ENCODE results near the gene SH2D3C.
A peak's percentile ranks its signal among the peaks of the same experiment; 100 is the strongest.

The SH2D3C gene, protein sequence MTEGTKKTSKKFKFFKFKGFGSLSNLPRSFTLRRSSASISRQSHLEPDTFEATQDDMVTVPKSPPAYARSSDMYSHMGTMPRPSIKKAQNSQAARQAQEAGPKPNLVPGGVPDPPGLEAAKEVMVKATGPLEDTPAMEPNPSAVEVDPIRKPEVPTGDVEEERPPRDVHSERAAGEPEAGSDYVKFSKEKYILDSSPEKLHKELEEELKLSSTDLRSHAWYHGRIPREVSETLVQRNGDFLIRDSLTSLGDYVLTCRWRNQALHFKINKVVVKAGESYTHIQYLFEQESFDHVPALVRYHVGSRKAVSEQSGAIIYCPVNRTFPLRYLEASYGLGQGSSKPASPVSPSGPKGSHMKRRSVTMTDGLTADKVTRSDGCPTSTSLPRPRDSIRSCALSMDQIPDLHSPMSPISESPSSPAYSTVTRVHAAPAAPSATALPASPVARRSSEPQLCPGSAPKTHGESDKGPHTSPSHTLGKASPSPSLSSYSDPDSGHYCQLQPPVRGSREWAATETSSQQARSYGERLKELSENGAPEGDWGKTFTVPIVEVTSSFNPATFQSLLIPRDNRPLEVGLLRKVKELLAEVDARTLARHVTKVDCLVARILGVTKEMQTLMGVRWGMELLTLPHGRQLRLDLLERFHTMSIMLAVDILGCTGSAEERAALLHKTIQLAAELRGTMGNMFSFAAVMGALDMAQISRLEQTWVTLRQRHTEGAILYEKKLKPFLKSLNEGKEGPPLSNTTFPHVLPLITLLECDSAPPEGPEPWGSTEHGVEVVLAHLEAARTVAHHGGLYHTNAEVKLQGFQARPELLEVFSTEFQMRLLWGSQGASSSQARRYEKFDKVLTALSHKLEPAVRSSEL

DNA sequence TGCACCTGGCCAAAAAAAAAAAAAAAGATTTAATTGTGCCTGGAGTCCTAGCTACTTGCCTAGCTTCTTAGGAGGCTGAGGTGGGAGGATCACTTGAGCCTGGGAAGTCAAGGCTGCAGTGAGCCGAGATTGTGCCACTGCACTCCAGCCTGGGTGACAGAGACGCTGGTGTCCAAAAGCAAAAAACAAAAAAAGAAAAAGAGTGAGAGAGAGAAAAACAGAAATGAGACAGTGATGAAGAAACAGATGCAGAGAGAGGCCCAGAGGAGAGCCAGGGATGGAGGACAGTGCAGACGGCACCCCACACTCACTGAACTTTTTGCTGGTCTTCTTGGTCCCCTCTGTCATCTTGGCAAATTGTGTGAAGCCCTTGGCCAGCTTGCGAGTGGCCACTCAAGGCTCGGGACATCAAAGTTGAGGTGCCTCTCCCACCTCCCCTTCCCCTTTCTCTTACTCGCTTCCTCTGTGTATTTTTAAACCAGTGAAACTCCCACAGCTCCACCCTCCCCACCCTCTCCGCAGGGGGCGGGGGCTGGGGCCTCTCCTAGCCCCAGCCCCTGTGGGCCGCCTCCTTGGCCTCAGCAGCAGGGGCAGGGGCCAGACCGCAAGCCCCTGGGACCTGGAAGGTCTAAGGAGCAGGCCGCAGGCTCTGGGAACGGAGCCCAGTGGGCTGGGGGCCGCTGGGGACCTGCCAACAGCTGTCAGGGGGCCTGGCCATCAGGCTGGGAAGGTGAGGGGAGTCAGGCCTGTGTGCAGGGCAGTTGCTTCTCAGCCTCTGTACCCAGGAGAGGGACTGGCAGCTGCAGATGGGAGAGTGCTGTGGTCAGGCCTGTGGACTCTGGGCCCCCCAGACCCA lies at the start of gene SH2D3C:
Gene SH2D3C, minus strand, starts transcription at position 387 of the 856 bp plus-strand sequence. Its CDS starts 39 bp downstream, at position 348.
- no peak for DNase-seq (ENCODE audit: low spot score)

DNA sequence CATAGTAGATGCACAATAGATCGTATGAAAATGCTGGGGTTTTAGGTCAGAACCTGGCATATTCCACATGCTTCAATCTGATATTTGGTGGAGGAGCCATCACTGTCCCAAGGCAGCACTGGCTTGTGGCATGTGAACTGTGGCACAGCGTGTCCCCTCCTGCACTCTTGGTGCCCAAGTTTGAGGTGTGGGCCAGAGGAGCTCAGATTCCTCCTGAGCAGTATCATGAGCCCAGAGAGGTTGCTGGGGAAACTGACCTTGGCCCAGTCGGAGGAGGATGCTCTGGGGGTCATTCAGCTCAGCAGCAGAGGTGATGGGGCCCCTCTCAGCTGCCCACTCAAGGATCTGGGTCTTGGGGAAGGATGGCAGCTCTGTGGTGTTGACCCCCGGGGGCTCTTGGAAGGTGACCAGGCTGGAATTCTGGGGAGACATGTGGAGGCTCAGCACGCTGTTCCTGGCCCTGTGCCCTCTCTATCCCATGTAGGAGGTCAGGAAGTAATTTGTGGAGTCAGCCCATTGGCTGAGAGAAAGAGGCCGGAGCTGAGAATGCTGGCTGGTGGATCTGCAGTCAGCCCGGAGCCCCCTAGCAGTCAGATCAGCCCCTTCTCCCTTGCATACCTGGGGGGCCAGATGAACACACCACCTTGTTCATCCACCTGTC lies 47.9 kb upstream of the SH2D3C start:
- DNase-seq (ENCODE audit: low spot score), result no peak

DNA sequence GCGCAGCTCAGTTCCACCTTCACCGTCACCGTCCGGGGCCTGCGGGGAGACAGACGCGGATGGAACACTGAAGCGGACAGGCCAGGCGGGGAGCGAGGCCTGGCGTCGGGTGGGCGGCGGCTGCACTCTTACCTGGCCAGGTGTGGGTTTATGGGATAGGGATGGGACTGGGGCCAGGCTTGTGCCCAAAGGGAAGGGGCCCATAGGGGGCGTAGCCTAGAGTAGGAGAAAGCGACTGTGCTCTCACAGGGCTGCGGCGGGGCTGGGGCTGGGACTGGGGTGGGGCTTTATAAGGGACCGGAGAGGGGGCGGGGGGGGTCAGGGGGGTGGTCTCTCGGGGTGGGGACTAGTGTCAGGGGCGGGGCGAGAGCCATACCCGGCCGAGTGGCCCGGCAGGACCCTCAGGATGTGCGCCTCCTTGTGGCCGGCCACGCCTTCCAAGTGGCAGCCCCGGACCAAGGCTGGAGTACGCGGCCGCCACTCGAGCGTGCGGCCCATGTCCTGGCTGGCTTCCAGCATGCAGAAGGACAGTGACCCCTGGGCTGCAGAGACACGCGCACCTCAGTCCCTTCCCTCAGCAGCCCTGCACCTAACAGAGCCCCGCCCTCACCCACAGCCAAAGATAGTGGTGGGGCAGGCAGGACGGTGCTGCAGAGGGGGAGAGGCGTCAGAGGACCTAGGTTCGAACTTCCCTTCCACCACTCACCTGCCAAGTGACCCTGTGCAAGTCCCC lies 47.0 kb upstream of the SH2D3C start:
- DNase-seq (ENCODE audit: low spot score), result no peak

DNA sequence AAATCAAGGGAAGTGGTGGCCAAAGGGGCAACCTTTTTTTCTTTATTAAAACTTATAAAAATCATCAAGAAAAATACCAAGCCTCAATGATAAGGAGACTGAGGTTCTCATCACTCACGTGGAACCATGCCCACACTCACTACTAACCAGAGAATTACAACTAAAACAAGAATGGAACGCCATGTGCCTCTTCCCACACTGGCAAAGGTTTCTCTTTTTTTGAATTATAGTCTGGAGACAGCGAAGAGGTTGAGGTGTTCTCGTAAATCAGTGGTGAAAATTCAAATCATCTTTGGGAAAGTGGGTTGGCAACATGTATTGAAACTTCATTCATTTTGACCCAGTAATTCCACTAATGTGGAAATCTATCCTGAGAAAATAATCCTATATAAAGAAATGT lies 43.6 kb upstream of the SH2D3C start:
- DNase-seq (ENCODE audit: low spot score), result no peak

DNA sequence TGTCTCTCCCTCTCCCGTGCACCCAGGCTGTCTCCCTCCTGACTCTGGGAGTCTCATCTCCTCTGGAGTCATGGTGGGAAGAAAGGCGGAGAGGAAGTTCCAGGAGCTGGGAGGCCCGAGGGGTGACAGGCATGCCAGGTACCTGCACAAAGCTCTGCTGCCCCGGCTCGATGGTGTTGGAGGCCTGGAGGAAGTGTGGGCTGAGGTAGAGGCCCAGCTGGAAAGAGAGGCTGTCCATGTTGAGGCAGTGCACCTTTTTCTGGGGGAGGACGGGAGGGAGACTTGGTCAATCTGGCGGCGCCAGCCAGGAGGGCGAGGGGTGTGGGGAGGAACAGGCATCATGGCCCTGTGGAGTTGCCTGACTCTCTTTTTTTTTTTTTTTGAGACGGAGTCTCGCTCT lies 40.1 kb upstream of the SH2D3C start:
- no peak for DNase-seq (ENCODE audit: low spot score)

DNA sequence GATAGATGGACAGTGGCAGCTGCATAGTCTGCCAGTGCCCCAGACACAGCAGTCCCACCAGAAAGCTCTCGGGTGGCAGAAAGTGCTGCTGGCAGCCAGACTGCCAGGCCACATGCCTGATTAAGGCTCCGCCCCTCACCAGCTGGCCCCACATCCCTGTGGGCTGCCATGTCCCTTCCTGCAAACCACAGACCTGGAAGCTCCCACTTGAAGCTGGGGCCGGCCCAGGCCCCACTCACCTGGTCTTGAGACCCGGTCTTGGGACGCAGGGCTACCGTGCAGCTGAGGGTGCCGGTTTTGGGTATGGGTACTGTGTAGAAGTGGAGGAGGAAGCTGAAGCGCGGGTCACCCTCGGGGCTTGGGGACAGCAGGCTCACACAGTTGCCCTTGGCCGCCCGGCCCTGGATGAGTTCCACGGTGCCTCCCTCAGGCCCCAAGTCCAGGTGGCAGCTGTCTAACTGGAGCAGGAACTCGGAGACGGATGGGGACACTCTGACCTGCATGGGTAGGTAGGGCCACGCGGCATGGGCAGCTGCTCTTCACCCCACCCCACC lies 39.5 kb upstream of the SH2D3C start:
- no peak for DNase-seq (ENCODE audit: low spot score)

DNA sequence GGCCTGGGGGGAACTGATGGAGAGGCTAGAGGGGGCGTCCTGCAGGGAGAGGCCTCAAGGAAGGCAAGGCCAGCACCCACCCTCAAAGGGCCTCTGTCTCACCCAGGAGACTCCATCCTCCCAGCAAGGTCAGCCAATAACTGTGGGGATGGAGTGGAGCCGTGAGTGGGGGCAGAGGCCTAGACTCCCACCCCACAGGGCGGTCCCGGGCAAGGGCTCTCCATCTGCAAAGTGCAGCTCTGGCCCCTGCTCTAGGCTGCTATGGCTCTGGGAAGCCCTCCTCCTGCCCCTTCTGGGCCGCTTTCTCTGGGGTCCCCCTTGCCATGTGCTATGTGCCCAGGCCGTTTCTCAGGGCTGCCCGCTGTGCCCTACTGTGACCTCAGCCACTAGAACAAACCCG lies 38.3 kb upstream of the SH2D3C start:
- DNase-seq (ENCODE audit: low spot score), result no peak

DNA sequence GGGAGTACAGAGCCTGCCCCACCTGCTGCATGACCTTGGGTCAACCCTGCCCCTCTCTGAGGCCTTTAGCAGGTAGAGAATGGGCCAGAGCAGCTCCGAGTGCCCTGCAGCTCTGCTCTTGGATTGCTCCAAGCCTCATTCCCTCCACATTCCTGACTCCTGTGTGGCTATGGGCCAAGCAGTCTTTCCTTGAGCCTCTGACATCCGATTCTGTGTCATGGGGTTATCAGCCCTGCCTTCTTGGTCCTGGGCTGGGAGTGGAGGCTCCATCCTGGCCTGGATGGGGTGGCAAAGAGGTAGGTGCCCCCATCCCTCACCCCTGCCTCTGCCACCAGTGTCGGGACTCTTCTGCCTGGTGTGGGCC lies 37.9 kb upstream of the SH2D3C start:
- DNase-seq (ENCODE audit: low spot score), result no peak

DNA sequence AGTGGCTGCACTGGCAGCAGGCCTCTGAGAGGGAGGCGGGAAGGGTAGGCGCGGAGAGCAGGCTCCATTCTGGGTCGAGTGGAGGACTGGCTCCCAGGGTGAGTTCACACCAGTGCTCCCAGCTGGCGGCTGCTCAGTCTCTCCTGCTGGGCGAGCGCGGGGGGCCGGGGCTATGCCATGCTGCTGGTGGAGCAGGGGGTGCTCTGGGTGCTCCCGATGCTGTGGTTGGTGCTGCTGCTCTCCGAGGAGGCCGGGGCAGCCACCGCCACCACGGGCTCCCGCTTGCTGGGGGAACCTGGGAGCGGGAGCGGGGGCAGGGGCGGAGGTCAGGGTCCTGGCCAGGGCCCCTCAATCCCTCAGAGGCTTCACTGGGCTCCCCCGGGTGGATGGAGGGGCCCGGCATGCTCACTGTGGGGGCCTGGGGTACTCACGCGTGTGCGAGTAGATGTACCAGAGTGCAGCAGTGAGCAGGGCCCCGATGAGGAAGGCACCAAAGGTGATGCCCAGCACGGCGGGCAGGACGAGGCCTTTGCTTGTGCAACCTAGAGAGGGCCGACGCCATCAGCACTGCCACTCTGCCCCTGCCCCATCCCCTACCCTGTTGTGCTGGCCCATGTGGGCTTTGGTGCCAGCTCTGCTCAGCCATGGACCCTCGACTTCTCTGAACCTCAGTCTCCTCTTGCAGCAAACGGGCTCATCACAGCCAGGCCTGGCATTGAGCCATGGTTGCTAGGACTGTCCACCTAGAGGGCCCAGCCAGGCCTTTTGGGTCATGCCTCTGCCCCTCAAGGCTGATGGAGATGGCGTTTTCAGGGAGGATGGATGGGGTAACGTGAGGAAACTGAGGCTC lies 37.3 kb upstream of the SH2D3C start:
- DNase-seq (ENCODE audit: low spot score), result no peak

DNA sequence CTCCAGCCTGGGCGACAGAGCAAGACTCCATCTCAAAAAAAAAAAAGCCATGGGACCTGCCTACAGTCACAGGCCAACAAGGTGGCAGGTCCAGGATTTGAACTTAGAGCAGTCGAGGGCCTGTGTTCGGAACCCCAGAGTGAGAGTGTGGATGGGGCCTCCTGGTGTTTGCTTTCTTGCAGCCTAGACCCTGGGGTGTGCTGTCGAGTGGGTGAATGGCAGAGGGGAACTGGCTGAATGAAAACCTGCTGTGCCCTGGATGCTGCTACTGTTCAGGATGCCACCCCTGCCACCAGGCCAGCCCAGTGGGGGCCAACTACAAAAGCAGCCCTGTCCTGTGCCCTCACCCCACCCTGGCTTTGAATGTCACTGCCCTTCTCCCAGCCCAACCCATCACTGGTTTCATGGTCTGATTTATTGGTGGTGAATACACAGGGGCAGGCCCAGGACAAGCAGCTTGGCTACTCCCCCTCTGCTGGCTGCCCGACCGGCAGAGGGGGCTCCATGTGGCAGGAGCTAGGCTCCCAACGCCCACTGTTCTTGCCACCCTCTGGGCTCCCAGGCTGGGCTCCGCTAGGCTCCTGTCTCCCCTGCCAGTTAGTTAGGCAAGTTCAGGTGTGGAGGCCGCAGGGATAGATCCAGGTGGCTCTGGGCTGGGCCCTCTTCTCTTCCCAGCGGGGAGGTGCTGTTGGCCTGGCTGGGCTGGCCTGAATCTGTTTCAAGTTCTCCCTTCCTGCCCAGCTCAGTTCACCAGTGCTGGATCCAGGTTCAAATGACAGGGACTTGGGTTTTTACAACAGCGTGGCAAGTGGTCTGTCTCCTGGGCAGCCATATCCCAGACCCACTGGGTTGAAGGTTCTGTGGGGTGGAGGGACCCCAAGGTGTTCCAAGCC lies 36.4 kb upstream of the SH2D3C start:
- DNase-seq (ENCODE audit: low spot score), result no peak

DNA sequence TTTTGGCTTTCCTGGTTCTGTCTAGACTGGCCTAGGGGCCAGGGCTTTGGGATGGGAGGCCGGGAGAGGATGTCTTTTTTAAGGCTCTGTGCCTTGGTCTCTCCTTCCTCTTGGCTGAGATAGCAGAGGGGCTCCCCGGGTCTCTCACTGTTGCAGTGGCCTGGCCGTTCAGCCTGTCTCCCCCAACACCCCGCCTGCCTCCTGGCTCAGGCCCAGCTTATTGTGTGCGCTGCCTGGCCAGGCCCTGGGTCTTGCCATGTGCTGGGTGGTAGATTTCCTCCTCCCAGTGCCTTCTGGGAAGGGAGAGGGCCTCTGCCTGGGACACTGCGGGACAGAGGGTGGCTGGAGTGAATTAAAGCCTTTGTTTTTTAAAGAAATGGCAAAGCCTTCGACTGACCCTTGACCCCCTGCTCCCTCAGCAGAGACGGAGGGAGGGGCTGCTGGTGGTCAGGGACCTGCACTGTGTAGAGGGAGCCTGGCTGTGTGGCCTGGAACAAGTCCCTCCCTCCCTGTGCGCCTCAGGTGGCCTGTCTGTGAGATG lies 35.3 kb upstream of the SH2D3C start:
- DNase-seq (ENCODE audit: low spot score), result no peak

DNA sequence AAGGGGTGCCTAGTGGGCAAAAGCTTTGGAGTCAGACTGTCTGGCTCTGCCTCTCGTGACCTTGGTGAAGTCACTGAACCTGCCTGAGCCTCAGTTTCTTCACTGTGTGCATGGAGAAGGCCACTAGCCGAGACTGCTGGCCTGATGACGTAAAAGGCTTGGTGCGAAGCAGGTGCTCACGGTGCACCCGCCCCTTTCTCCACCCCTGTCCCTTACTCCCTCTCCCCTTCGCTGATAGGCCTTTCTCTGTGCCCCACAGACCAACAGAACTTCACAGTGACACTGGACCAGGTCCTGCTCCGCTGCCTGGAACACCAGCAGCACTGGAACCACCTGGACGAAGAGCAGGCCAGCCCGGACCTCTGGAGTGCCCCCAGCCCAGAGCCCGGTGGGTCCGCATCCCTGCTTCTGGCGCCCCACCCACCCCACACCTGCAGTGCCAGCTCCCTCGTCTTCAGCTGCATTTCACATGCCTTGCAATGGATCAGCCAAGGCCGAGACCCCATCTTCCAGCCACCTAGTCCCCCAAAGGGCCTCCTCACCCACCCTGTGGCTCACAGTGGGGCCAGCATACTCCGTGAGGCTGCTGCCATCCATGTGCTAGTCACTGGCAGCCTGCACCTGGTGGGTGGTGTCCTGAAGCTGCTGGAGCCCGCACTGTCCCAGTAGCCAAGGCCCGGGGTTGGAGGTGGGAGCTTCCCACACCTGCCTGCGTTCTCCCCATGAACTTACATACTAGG lies 34.6 kb upstream of the SH2D3C start:
- DNase-seq (ENCODE audit: low spot score), result no peak

DNA sequence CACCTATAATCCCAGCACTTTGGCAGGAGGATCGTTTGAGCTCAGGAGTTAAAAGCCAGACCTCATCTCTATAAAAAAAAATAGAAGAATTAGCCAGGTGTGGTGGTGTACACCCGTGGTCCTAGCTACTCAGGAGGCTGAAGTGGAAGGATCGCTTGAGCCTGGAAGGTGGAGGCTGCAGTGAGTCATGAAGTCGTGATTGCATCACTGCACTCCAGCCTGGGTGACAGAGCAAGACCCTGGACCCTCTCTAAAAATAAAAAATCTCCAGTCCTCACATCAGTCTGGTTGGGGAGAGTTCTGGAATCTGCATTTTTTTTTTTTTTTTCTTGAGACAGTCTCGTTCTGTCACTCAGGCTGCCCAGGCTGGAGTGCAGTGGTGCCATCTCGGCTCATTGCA lies 33.5 kb upstream of the SH2D3C start:
- no peak for DNase-seq (ENCODE audit: low spot score)

DNA sequence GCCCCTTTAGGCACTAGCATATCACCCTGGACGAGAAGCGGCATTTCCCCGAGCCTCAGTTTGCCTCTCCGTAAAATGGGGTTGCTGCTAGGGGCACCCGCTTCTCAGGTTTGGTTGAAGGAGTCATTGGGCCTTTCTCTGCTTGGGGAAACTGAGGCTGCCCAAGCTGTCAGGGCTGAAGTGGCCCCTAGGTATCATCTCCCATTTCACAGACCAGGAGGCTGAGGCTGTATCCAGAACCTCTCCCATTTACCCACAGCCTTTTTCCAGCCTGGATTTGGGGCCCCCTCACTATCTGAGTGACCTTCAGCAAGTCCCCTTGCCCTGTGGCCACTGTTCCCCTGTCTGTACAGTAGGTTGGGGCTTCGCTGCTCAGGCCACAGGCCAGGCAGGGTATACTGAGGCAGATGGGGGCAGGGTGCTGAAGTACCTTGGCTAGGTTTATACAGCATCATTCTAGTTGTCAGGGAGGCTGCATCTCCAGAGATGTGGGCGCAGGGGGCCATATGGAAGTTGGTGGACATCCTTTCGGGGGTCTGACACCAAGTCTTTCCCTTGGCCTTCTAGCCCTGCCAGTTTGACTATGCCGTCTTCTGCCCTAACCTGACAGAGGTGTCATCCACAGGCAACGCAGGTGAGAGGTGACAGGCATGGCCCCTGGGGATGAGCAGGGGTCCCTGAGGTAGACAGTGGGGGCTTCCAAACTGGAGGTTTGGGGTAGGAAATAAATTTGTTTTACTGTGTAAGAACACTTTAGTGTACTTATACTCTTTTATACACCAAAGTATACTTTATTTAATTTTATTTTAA lies 32.1 kb upstream of the SH2D3C start:
- DNase-seq (ENCODE audit: low spot score), result no peak

DNA sequence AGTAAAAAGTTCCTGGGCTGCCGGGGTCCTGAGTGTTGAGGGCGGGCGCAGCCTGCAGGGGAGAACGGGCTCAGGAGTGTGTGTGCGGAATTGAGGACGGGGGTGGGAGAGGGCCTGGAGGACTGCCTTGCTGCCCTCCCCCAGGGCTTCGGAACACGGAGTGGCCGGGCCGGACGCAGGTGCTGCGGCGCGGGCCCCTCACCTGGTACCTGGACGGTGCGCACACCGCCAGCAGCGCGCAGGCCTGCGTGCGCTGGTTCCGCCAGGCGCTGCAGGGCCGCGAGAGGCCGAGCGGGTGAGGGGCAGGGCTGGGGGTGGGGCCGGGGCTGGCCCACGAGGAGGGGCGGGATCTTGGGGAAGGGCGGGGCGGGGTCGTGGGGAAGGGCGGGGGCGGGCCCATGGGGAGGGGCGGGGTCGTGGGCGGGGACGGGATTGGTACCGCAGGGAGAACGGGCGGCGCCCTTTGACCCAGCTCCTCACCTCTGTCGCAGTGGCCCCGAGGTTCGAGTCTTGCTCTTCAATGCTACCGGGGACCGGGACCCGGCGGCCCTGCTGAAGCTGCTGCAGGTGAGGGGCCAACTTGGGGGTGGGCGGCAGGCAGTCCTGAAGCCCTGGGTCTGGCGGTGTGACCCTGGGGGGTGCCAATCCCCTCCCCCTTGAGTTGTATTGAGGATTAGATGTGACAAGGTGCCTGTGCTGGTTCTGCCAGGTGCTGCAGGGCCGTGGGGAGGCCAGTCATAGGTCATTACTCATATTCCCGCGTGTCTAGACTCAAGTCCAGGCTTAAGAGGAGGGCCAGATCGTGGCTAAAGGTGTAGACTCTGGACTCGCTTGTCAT lies 31.3 kb upstream of the SH2D3C start:
- peak; percentile 46 for DNase-seq (ENCODE audit: low spot score)

DNA sequence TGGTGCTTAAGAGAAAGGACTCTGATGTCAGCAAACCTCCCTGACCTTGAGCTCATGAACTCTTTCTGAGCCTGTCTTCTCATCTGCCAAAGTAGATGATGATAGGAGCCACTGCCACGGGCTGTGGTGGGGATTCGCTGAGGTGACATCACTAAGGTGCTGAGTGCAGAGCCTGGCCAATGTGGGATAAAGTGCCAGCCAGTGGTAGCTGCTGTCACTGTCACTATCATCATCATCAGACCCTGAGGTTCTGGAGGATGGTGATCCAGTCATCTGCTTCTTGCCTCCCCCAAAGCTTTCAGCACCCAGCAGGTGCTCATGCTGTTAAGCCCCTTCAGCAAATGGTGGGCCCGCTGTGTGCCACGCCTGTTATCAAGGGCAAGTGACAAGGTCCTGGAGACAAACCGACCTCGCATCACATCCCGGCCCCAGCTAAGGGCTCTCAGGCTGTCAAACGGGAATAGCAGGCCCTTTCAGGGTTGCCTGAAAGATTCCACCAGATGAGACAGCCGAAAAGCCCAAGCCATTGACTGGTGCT lies 30.6 kb upstream of the SH2D3C start:
- DNase-seq (ENCODE audit: low spot score), result no peak

Measured in COLO829 (cell line).